Neural progenitor cell (in vitro differentiated cells): ENCODE data around the gene ZNF638. TPM values are rescaled to one million over a fixed set of nuclear protein-coding genes. Genes with fewer than 3 reads are reported as not detected.

Source experiments
- DNase-seq: peaks from one replicate; pipeline ENCODE4 v3.0.0-alpha.2; 2016; ENCODE audit warnings: low spot score
- H2AFZ ChIP-seq: fragments of 200-600 bp; sonication (generic); replicated peaks from 2 replicates; pipeline ENCODE4 v1.6.1; 2016; ENCODE audit warnings: antibody characterized with exemption
- H3F3A ChIP-seq: fragments of 200-600 bp; sonication (generic); 2 replicates; pipeline ENCODE4 v1.6.1; 2016; ENCODE audit warnings: antibody characterized with exemption, low read depth
- H3K27ac ChIP-seq: fragments of 200-600 bp; sonication (generic); 2 replicates; pipeline ENCODE4 v1.5.1; 2016; ENCODE audit warnings: mild to moderate bottlenecking
- H3K27me3 ChIP-seq: fragments of 200-600 bp; sonication (generic); 2 replicates; pipeline ENCODE4 v1.6.1; 2016; ENCODE audit warnings: mild to moderate bottlenecking, moderate library complexity
- H3K36me3 ChIP-seq: fragments of 200-600 bp; sonication (generic); 2 replicates; pipeline ENCODE4 v1.5.1; 2016
- H3K4me1 ChIP-seq: fragments of 200-600 bp; sonication (generic); 2 replicates; pipeline ENCODE4 v1.6.1; 2016; ENCODE audit warnings: mixed run types
- H3K4me2 ChIP-seq: fragments of 200-600 bp; sonication (generic); 2 replicates; pipeline ENCODE4 v1.6.1; 2016
- H3K4me3 ChIP-seq: fragments of 200-600 bp; sonication (generic); 2 replicates; pipeline ENCODE4 v1.5.1; 2016
- H3K79me2 ChIP-seq: fragments of 200-600 bp; sonication (generic); 2 replicates; pipeline ENCODE4 v1.6.1; 2016; ENCODE audit warnings: low read depth
- H3K9ac ChIP-seq: fragments of 200-600 bp; sonication (generic); 2 replicates; pipeline ENCODE4 v1.6.1; 2016
- H3K9me3 ChIP-seq: fragments of 200-600 bp; sonication (generic); 2 replicates; pipeline ENCODE4 v1.5.1; 2016; ENCODE audit warnings: low read depth
- H4K20me1 ChIP-seq: fragments of 200-600 bp; sonication (generic); 2 replicates; pipeline ENCODE4 v1.6.1; 2016; ENCODE audit warnings: low read depth
- H3K27ac Mint-ChIP-seq: 3 replicates; pipeline ENCODE4 v1.8.0; 2021; ENCODE audit warnings: mixed read lengths
- H3K27me3 Mint-ChIP-seq: 2 replicates; pipeline ENCODE4 v1.8.0; 2022; ENCODE audit warnings: low read depth, mild to moderate bottlenecking, inconsistent platforms, moderate library complexity, mixed read lengths; ENCODE audit not compliant: insufficient read depth
- H3K36me3 Mint-ChIP-seq: 3 replicates; pipeline ENCODE4 v1.8.0; 2021; ENCODE audit warnings: mixed read lengths
- H3K4me1 Mint-ChIP-seq: 3 replicates; pipeline ENCODE4 v1.8.0; 2021; ENCODE audit warnings: mixed read lengths
- H3K4me3 Mint-ChIP-seq: 3 replicates; pipeline ENCODE4 v1.8.0; 2021; ENCODE audit warnings: mild to moderate bottlenecking, moderate library complexity, mixed read lengths
- H3K9me3 Mint-ChIP-seq: 3 replicates; pipeline ENCODE4 v1.8.0; 2020; ENCODE audit warnings: mixed read lengths
- CTCF ChIP-seq: fragments of 200-600 bp; sonication (generic); IDR thresholded peaks from 2 replicates; pipeline ENCODE4 v1.5.1; 2017; ENCODE audit warnings: antibody characterized with exemption, mild to moderate bottlenecking
- EZH2 ChIP-seq: fragments of 200-600 bp; sonication (generic); IDR thresholded peaks from 2 replicates; pipeline ENCODE4 v1.6.1; 2017; ENCODE audit warnings: antibody characterized with exemption, mild to moderate bottlenecking, moderate library complexity
- EZH2phosphoT487 ChIP-seq: fragments of 200-600 bp; sonication (generic); IDR thresholded peaks from 2 replicates; pipeline ENCODE4 v1.6.1; 2017; ENCODE audit warnings: antibody characterized with exemption
- total RNA-seq: library from RNA; depleted of rRNA; stranded (reverse); fragments of >200 nt; gene quantifications from 2 replicates; pipeline ENCODE4 v1.2.3, GENCODE V29; 2015; ENCODE audit warnings: low replicate concordance

ZNF638 gene
- total RNA-seq, 1 donor from 2014 or later = 362 TPM

- no peak overlapping the region for H3K27ac Mint-ChIP-seq
- peak overlapping the region; percentile 40 for H3K4me2 ChIP-seq
- H3K27me3 Mint-ChIP-seq = no peaks in the 10 kb centered on the region
- no peak overlapping the region for H2AFZ ChIP-seq
- no peak overlapping the region for H3K4me3 Mint-ChIP-seq
- H3K9me3 ChIP-seq = no peaks in the 10 kb centered on the region
- no peak overlapping the region for H3K4me3 ChIP-seq
- H3K4me1 ChIP-seq = peaks cover 55% of the 10 kb centered on the region
- no peak for DNase-seq
- H3K79me2 ChIP-seq = peaks cover 100% of the 10 kb centered on the region
- peaks cover 100% of the 10 kb centered on the region for H4K20me1 ChIP-seq
- no peaks in the 10 kb centered on the region for H3K9me3 Mint-ChIP-seq
- H3K27ac ChIP-seq = no peak overlapping the region
- H3F3A ChIP-seq = peaks cover 16% of the 10 kb centered on the region
- no peaks in the 10 kb centered on the region for H3K36me3 ChIP-seq
- peaks cover 37% of the 10 kb centered on the region for H3K36me3 Mint-ChIP-seq
- H3K4me1 Mint-ChIP-seq = peaks cover 9% of the 10 kb centered on the region
- H3K27me3 ChIP-seq = no peaks in the 10 kb centered on the region
- TF ChIP-seq EZH2 (no peak), EZH2phosphoT487 (no peak), CTCF (no peak)
- H3K9ac ChIP-seq = no peak overlapping the region
These were observed 8.6 kb downstream of the ZNF638 start for GRCh38 chr2:71340176-71340575.

GRCh38 chr2:71341645-71342044, 10.1 kb downstream of the ZNF638 start:
- Histone ChIP-seq H3F3A (peaks cover 1% of the 10 kb centered on the region), H3K4me2 (no peak overlapping the region), H3K27me3 (no peaks in the 10 kb centered on the region), H3K9me3 (no peaks in the 10 kb centered on the region), H3K79me2 (peaks cover 100% of the 10 kb centered on the region), H4K20me1 (peaks cover 100% of the 10 kb centered on the region), H3K4me3 (no peak overlapping the region), H2AFZ (no peak overlapping the region), H3K36me3 (no peaks in the 10 kb centered on the region), H3K4me1 (peaks cover 42% of the 10 kb centered on the region), H3K27ac (no peak overlapping the region), H3K9ac (no peak overlapping the region)
- H3K4me3 Mint-ChIP-seq = no peak overlapping the region
- H3K27me3 Mint-ChIP-seq = no peaks in the 10 kb centered on the region
- peaks cover 43% of the 10 kb centered on the region for H3K36me3 Mint-ChIP-seq
- no peak overlapping the region for H3K27ac Mint-ChIP-seq
- no peak for TF ChIP-seq EZH2
- no peak for DNase-seq
- H3K9me3 Mint-ChIP-seq = no peaks in the 10 kb centered on the region
- peaks cover 9% of the 10 kb centered on the region for H3K4me1 Mint-ChIP-seq

- no peak overlapping the region for H3K27ac ChIP-seq
- H3K9me3 ChIP-seq = no peaks in the 10 kb centered on the region
- no peak for DNase-seq
- H3K4me2 ChIP-seq = no peak overlapping the region
- no peaks in the 10 kb centered on the region for H3K27me3 ChIP-seq
- no peaks in the 10 kb centered on the region for H3F3A ChIP-seq
- no peak overlapping the region for H3K4me3 ChIP-seq
- TF ChIP-seq EZH2phosphoT487 (no peak), EZH2 (no peak), CTCF (no peak)
- no peak overlapping the region for H2AFZ ChIP-seq
- Mint-ChIP-seq H3K36me3 (peaks cover 47% of the 10 kb centered on the region), H3K4me3 (no peak overlapping the region), H3K9me3 (no peaks in the 10 kb centered on the region), H3K27ac (no peak overlapping the region), H3K4me1 (no peaks in the 10 kb centered on the region), H3K27me3 (no peaks in the 10 kb centered on the region)
- H3K4me1 ChIP-seq = peaks cover 2% of the 10 kb centered on the region
- peaks cover 100% of the 10 kb centered on the region for H3K79me2 ChIP-seq
- peaks cover 19% of the 10 kb centered on the region for H3K36me3 ChIP-seq
- no peak overlapping the region for H3K9ac ChIP-seq
- peaks cover 100% of the 10 kb centered on the region for H4K20me1 ChIP-seq
These were observed 14.5 kb downstream of the ZNF638 start for GRCh38 chr2:71346065-71346464.

GRCh38 chr2:71347517-71347916, 15.9 kb downstream of the ZNF638 start:
- no peak overlapping the region for H3K27ac Mint-ChIP-seq
- peaks cover 49% of the 10 kb centered on the region for H3K36me3 Mint-ChIP-seq
- H3K4me3 Mint-ChIP-seq = no peak overlapping the region
- Histone ChIP-seq H3K4me2 (no peak overlapping the region), H3K27me3 (no peaks in the 10 kb centered on the region), H3K27ac (no peak overlapping the region), H3K9ac (no peak overlapping the region), H3F3A (no peaks in the 10 kb centered on the region), H2AFZ (no peak overlapping the region), H4K20me1 (peaks cover 100% of the 10 kb centered on the region), H3K36me3 (peaks cover 19% of the 10 kb centered on the region), H3K4me1 (no peaks in the 10 kb centered on the region), H3K4me3 (no peak overlapping the region), H3K9me3 (no peaks in the 10 kb centered on the region), H3K79me2 (peaks cover 100% of the 10 kb centered on the region)
- H3K4me1 Mint-ChIP-seq = no peaks in the 10 kb centered on the region
- peak; percentile 35 for DNase-seq
- no peak for TF ChIP-seq CTCF
- TF ChIP-seq EZH2 = no peak
- TF ChIP-seq EZH2phosphoT487 = no peak
- H3K9me3 Mint-ChIP-seq = no peaks in the 10 kb centered on the region
- H3K27me3 Mint-ChIP-seq = no peaks in the 10 kb centered on the region
